GM21576 (cell line): ENCODE data around the gene PLA2G2E.
"Not testable (repeated sequence)": the region's sequence is repeated elsewhere in the genome, so short reads cannot be mapped to it uniquely, and the experiment has no call there.

ENCODE experiments used
- ATAC-seq: cut with Tn5 transposase; IDR thresholded peaks from one replicate; pipeline ENCODE4 v1.9.1; 2021; ENCODE audit warnings: mild to moderate bottlenecking, moderate library complexity; ENCODE audit not compliant: unreplicated experiment

The PLA2G2E gene

GRCh38 chr1:19884312-19884711, 39.1 kb downstream of the PLA2G2E start:
- no peak for ATAC-seq

GRCh38 chr1:19882111-19883071, 41.0 kb downstream of the PLA2G2E start, which contains the start of gene OTUD3:
Gene OTUD3, plus strand, starts transcription at chr1:19882395. Its CDS starts 119 bp downstream, at chr1:19882514.
- ATAC-seq: peak; percentile 85

- ATAC-seq: not testable (repeated sequence)
Observed at GRCh38 chr1:19880841-19881240, 42.6 kb downstream of the PLA2G2E start.

GRCh38 chr1:19879661-19880060, 43.8 kb downstream of the PLA2G2E start:
- ATAC-seq: no peak

GRCh38 chr1:19879227-19879626, 44.2 kb downstream of the PLA2G2E start:
- no peak for ATAC-seq

GRCh38 chr1:19878637-19878985, 44.8 kb downstream of the PLA2G2E start:
- ATAC-seq: no peak

- ATAC-seq: no peak
Observed at GRCh38 chr1:19877821-19878636, 45.4 kb downstream of the PLA2G2E start.

GRCh38 chr1:19877181-19877750, 46.2 kb downstream of the PLA2G2E start:
- ATAC-seq: no peak

GRCh38 chr1:19872190-19872589, 51.2 kb downstream of the PLA2G2E start:
- no peak for ATAC-seq
